GM12878 (cell line): ENCODE data around the gene ANXA3. TPM values are rescaled to one million over a fixed set of nuclear protein-coding genes. Genes with fewer than 3 reads are reported as not detected.

Experiments
- ATF7 ChIP-seq: fragments of 450-650 bp; IDR thresholded peaks from 2 replicates; pipeline ENCODE4 v1.6.1; 2016; ENCODE audit warnings: low read depth, mild to moderate bottlenecking
- BCLAF1 ChIP-seq: fragments of 450-650 bp; IDR thresholded peaks from 2 replicates; pipeline ENCODE4 v1.6.1; 2017; ENCODE audit warnings: antibody characterized with exemption, mild to moderate bottlenecking, moderate library complexity
- CEBPZ ChIP-seq: fragments of 150-350 bp; IDR thresholded peaks from 2 replicates; pipeline ENCODE4 v1.6.1; 2016; ENCODE audit warnings: low read depth, low read length
- CHD2 ChIP-seq: IDR thresholded peaks from 2 replicates; pipeline ENCODE4 v1.6.1; 2011; ENCODE audit warnings: low read depth, low read length, improper control_type of control experiment, borderline replicate concordance
- DPF2 ChIP-seq: fragments of 450-650 bp; IDR thresholded peaks from 2 replicates; pipeline ENCODE4 v1.6.1; 2017; ENCODE audit warnings: mild to moderate bottlenecking
- EED ChIP-seq: sonication (generic); IDR thresholded peaks from 2 replicates; pipeline ENCODE4 v1.6.1; 2016; ENCODE audit warnings: antibody characterized with exemption, low read depth
- HDGF ChIP-seq: fragments of 450-650 bp; IDR thresholded peaks from 2 replicates; pipeline ENCODE4 v1.6.1; 2016; ENCODE audit warnings: antibody characterized with exemption
- IRF4 ChIP-seq: IDR thresholded peaks from 2 replicates; pipeline ENCODE4 v1.6.1; 2011; ENCODE audit warnings: low read depth, low read length
- JUNB ChIP-seq: IDR thresholded peaks from 2 replicates; pipeline ENCODE4 v1.6.1; 2016; ENCODE audit warnings: antibody characterized with exemption, mild to moderate bottlenecking
- KDM1A ChIP-seq: fragments of 200-600 bp; sonication (generic); IDR thresholded peaks from 2 replicates; pipeline ENCODE4 v1.6.1; 2016; ENCODE audit warnings: borderline replicate concordance
- MAX ChIP-seq: IDR thresholded peaks from 2 replicates; pipeline ENCODE4 v1.6.1; 2012; ENCODE audit warnings: low read depth, low read length, improper control_type of control experiment
- MEF2B ChIP-seq: fragments of 450-650 bp; IDR thresholded peaks from 2 replicates; pipeline ENCODE4 v1.6.1; 2018; ENCODE audit warnings: mild to moderate bottlenecking, moderate library complexity; ENCODE audit not compliant: partially characterized antibody, poor library complexity, severe bottlenecking
- NFIC ChIP-seq: IDR thresholded peaks from 2 replicates; pipeline ENCODE4 v1.6.1; 2012; ENCODE audit warnings: low read depth, mild to moderate bottlenecking, inconsistent platforms, low read length, moderate library complexity
- RAD21 ChIP-seq: IDR thresholded peaks from 2 replicates; pipeline ENCODE4 v1.6.1; 2011; ENCODE audit warnings: mild to moderate bottlenecking, low read depth, low read length, moderate library complexity; ENCODE audit not compliant: insufficient read depth
- STAT1 ChIP-seq: fragments of 450-650 bp; conservative IDR thresholded peaks from 2 replicates; pipeline ENCODE4 v1.6.1; 2014; ENCODE audit warnings: antibody characterized with exemption, mild to moderate bottlenecking
- STAT3 ChIP-seq: IDR thresholded peaks from 2 replicates; pipeline ENCODE4 v1.6.1; 2011; ENCODE audit warnings: low read depth, low read length, improper control_type of control experiment
- TBL1XR1 ChIP-seq: IDR thresholded peaks from 2 replicates; pipeline ENCODE4 v1.6.1; 2012; ENCODE audit warnings: low read depth, low read length, improper control_type of control experiment
- YY1 ChIP-seq: IDR thresholded peaks from 2 replicates; pipeline ENCODE4 v1.6.1; 2011; ENCODE audit warnings: low read depth, mild to moderate bottlenecking, low read length
- ZBTB33 ChIP-seq: fragments of 450-650 bp; IDR thresholded peaks from 2 replicates; pipeline ENCODE4 v1.6.1; 2017; ENCODE audit warnings: mild to moderate bottlenecking
- ZNF217 ChIP-seq: fragments of 450-650 bp; IDR thresholded peaks from 2 replicates; pipeline ENCODE4 v1.6.1; 2017; ENCODE audit warnings: antibody characterized with exemption, mild to moderate bottlenecking
- ZNF24 ChIP-seq: fragments of 450-650 bp; IDR thresholded peaks from 2 replicates; pipeline ENCODE4 v1.6.1; 2017; ENCODE audit warnings: antibody characterized with exemption, mild to moderate bottlenecking
- polyA plus RNA-seq, 11 experiments: library from polyadenylated mRNA; depleted of rRNA in 4 of 11; unstranded in 6 of 11; stranded (reverse) in 5 of 11; fragments of >200 nt; fragmentation: Nextera tagmentation in 4 of 11; fragmentation: Illumina TruSeq in 1 of 11; extraction: Ambion mirVana in 4 of 11; extraction: Trizol in 1 of 11; gene quantifications; 1 replicate in 1 of 11; 2 replicates in 10 of 11; pipeline versions ENCODE4 v1.2.1 to v1.2.3, GENCODE V29; 2011 to 2016; ENCODE audit warnings: inconsistent platforms in 2 of 11, missing spikeins in 2 of 11, low read depth in 1 of 11
- total RNA-seq, 4 experiments: library from RNA; depleted of rRNA in 3 of 4; stranded (reverse); fragments of >200 nt in 3 of 4; fragmentation: Illumina TruSeq in 1 of 4; extraction: Trizol in 1 of 4; gene quantifications; 2 replicates each; pipeline versions ENCODE4 v1.2.1 to v1.2.3, GENCODE V29; 2013 to 2021

Gene ANXA3
- total and polyA plus RNA-seq, 10 of the 15 experiments (the other 5 are each of a cell fraction or from before 2014, with no cell fraction given) = 0.28 to 14.7 (median 0.91) TPM

DNA sequence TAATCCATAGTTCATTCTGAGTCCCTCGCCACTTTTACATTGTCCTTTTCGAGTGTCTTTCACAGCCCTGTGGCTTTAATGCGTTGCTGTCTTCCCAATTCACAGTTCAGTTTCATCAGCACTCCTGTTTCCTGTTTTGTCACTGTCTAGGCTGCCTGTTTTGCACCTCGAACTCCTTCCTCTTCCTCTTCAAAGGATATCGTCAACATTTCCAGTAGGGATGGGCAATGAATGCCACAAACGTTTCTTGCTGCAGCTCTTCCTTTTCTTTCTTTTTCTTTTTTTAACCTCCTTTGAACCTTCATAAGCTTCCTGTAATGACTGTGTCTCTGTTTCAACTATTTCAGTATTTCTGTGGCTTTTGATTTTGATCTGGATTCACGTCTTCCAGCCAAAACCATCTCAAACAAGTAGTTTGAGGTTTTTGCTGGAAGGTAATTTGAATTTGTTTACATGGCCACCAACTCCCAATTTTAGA is 105.4 kb downstream of the ANXA3 start (continued):
- TF ChIP-seq ZBTB33 (no peak), ZNF24 (no peak), STAT1 (no peak), CHD2 (no peak), TBL1XR1 (0 out of 2 replicates have a peak, but pooled peaks have one; percentile 56), MEF2B (peak; percentile 46), ATF7 (0 out of 2 replicates have a peak, but pooled peaks have one; percentile 31), YY1 (no peak), RAD21 (0 out of 2 replicates have a peak, but pooled peaks have one; percentile 7), STAT3 (no peak), MAX (no peak), DPF2 (peak; percentile 52), BCLAF1 (no peak), NFIC (peak; percentile 93), CEBPZ (no peak), KDM1A (no peak), EED (peak; percentile 88), HDGF (no peak), ZNF217 (0 out of 2 replicates have a peak, but pooled peaks have one; percentile 26), IRF4 (peak; percentile 69; the same call in 1 of the 2 replicates), JUNB (peak; percentile 84)
